Mucosa of descending colon (tissue), 3 donors: ENCODE measurements around the gene ITPK1. TPM values are rescaled to one million over a fixed set of nuclear protein-coding genes. Genes with fewer than 3 reads are reported as not detected.
A peak's percentile ranks its signal among the peaks of the same experiment; 100 is the strongest.

Experiments
- ATAC-seq: fragments of 200-7000 bp; cut with Tn5 transposase; one replicate; pipeline ENCODE4 v1.9.1; 2020; ENCODE audit warnings: mild to moderate bottlenecking, moderate library complexity
- DNase-seq, 3 donors: peaks; one replicate each; pipeline ENCODE4 v3.0.0-alpha.2; 2020
- H3K36me3 ChIP-seq: fragments of 200-600 bp; one replicate; pipeline ENCODE4 v1.8.0; 2021; ENCODE audit warnings: low read depth, mild to moderate bottlenecking
- H3K4me1 ChIP-seq: fragments of 200-600 bp; one replicate; pipeline ENCODE4 v1.8.0; 2021; ENCODE audit warnings: low read depth, mild to moderate bottlenecking
- H3K4me3 ChIP-seq: fragments of 200-600 bp; one replicate; pipeline ENCODE4 v1.8.0; 2021; ENCODE audit warnings: mild to moderate bottlenecking
- H3K9me3 ChIP-seq: fragments of 200-600 bp; one replicate; pipeline ENCODE4 v1.8.0; 2021; ENCODE audit warnings: mild to moderate bottlenecking
- CTCF ChIP-seq: fragments of 200-600 bp; IDR thresholded peaks from one replicate; pipeline ENCODE4 v1.8.0; 2022; ENCODE audit warnings: antibody characterized with exemption, mild to moderate bottlenecking
- intact Hi-C, 2 donors: fragments of 100-400 bp; cut with DNase I in 1 of 2; cut with micrococcal nuclease in 1 of 2; formaldehyde crosslinking; loops; one replicate each; pipeline versions ENCODE4 v1.11.0 to v1.11.1; 2022; cut with DNase I, micrococcal nuclease
- total RNA-seq, 3 donors: library from RNA; stranded (reverse); fragmentation: NEBNext Ultra II Directional in 2 of 3; extraction: Animal tissue kit (Norgen Biotek cat#: 25700) in 2 of 3; gene quantifications; one replicate each; pipeline versions ENCODE4 v1.2.1 to v1.2.4, GENCODE V29; 2021 to 2023
- donor health status: DM: no; HTN: no; CAD: no; lungs with moderate emphysema.
- donor health status: DM: no; HTN: no; CAD: no.
- donor health status: DM: no; HTN: yes; CAD: no.

ITPK1 gene
- total RNA-seq, 3 donors from 2014 or later, result 134 to 165 (median 152) TPM

DNA sequence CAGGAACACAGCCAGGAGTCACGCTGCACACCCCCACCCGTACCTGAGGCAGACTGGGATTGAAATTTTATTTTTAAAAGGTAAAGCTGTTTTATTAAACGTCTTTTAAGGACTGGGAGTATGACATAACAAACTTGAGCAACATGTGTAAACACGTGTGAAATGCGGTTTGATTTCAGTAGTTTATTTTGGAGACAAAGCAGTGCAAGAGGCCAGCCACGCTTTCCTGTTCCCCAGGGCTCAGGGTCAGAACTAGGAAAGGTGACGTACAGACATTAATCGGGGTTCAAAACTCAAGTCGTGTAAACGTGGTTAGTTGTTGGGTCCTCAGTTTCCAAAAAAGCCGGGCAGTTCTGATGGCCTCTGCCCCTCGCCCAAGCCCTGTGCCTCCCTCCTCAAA lies 176.0 kb downstream of the ITPK1 start:
- H3K9me3 ChIP-seq, result no peaks in the 10 kb centered on the region
- TF ChIP-seq CTCF, result no peak
- no peak for ATAC-seq
- DNase-seq, result no peak
- H3K4me1 ChIP-seq, result no peaks in the 10 kb centered on the region
- no peak overlapping the region for H3K4me3 ChIP-seq
- H3K36me3 ChIP-seq, result no peaks in the 10 kb centered on the region
- intact Hi-C loops, result no loop called here

DNA sequence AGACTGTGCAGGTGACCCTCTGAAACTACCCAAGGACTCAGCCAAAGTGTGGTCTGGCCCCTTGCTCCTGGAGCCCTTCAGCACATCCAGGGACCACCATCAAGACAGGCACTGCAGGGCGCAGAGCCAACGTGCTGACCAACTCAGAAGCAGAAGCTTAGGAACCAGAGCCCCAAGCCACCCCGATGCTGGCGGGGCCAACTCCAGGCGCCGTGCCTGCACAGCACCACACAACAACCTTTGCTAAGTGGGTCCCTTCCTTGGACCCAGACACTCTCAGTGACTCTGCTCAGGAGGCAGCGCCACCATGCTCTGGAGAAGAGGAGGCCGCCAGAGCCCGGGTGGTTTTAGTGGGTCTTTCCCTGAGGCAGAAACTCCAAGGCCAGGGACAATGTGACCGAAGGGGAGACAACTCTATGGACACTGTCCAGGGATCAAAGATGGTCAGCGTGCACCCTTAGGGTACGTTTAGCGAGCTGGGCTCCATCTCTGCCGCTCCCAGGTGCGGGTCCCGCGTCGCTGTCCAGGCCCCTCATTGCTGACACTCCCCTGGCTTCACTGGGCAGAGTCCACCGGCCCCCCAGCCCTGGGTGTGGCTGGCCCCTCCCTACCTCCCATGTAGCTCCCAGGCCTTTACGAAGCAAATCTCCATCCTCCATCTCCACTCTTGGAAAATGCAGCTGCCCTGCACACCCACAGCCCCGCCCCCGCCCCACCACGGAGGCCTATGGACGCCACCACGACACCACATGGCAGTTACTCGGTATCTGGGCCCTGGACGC lies 176.6 kb downstream of the ITPK1 start:
- Histone ChIP-seq H3K9me3 (no peaks in the 10 kb centered on the region), H3K36me3 (no peaks in the 10 kb centered on the region), H3K4me3 (no peak overlapping the region), H3K4me1 (no peaks in the 10 kb centered on the region)
- TF ChIP-seq CTCF, result no peak
- DNase-seq (no peak), ATAC-seq (no peak)
- intact Hi-C loops, result no loop called here

- Histone ChIP-seq H3K4me3 (no peak overlapping the region), H3K36me3 (no peaks in the 10 kb centered on the region), H3K9me3 (no peaks in the 10 kb centered on the region), H3K4me1 (no peaks in the 10 kb centered on the region)
- TF ChIP-seq CTCF, result no peak
- ATAC-seq (no peak), DNase-seq (no peak)
- intact Hi-C loops, result no loop called here
These were observed 177.4 kb downstream of the ITPK1 start for GRCh38 chr14:92938235-92938875.

DNA sequence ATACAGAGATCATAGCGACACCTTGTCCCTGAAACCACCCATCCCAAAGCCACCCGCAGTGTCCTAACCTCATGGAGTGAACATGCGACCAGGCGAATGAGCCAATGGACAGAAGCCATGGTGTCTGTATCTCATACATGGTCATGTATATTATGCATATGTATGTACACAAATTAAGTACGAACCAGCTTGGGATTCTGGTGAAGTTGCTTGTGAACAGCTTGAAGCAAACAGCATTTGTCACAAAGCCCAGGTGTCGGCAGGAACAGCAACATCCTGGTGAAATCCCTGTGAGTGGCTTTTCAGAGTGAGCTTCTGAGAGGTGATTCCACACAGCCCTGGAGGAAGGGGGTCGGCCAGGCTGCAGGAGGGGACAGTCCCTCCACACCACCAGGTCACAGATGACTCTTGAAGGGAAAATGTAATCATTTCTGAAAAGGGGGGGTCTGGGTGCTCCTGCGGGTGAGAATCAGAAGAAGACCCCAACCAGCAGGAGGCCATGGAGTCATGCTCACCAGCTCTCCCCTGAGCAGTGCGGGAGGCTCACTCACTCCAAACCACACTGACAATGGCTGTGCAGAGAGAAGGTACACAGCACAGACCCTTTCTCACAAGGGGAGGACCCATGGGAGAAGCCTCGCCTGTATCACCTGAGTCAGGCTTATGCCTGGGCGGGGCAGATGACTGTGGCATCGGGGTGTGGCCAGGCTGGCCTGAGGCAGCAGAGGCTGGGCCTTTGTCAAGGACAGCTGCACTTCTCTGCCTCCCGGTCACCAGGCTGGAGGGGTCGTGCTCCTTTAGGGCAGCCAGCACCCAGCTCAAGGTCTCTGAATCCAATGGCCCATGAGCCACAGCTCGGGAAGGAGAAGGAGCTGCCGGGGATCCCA lies 178.4 kb downstream of the ITPK1 start:
- intact Hi-C loops, result no loop called here

More for the DNA sequence above, 178.4 kb downstream of the ITPK1 start:
- no peak for TF ChIP-seq CTCF
- Histone ChIP-seq H3K36me3 (no peaks in the 10 kb centered on the region), H3K4me3 (no peak overlapping the region), H3K9me3 (no peaks in the 10 kb centered on the region), H3K4me1 (no peaks in the 10 kb centered on the region)
- DNase-seq, result peak; percentile 43 to 58 (median 50)
- ATAC-seq, result peak; percentile 68
